Measurements from ENCODE around the gene BIK.

BIK gene

DNA sequence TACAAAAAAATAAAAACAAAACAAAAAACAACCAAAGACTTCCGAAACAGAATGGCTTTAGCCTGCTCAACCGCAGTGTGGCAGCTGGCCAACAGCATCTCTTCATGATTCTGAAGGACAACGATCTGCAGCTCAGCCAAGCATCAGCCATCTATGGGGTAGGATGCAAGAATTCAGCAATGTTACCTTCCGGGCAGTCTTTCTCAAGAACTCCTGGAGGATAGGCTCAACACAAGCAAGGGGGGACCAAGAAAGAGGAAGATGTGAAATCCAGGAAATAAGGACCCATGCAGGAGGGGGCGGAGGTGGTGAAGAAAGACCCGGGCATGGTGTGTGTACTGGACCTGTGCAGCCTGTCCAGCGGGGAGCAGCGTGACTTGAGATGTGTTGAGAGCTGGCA, 37.3 kb downstream of the BIK start:
- H3K36me3 ChIP-seq: no peaks in the 10 kb centered on the region
- peak overlapping the region; percentile 51 for H3K4me3 ChIP-seq
- no peaks in the 10 kb centered on the region for H3K9me3 ChIP-seq
- peak overlapping the region; percentile 80 for H3K27ac ChIP-seq
- H4K20me1 ChIP-seq: no peaks in the 10 kb centered on the region
- H3K27me3 ChIP-seq: no peaks in the 10 kb centered on the region
- no peak for TF ChIP-seq Cebpa-rat (IDR thresholded peaks at IDR 0.05)
- H3K4me2 ChIP-seq: peak overlapping the region; percentile 88
- peaks cover 62% of the 10 kb centered on the region for H3K4me1 ChIP-seq
- H3K9ac ChIP-seq: peak overlapping the region; percentile 73

DNA sequence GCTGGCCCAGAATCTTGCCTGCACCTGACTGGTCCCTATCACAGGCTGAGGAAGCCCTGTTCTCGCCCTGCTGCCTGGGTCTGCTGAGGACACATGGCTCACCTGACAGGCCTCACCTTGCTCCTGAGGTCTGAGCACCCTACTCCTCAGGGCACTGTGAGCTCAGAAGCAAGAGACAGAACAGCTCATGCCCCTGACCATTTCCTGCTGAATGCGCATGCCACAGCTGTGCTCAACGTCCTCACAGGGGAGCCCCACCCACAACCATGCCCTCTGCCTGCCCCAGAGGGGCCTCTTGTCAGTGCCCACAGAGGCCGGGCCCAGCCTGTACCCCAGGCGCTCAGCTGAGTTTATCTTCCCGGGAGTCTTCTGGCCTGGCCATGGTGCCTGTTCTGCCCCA, 38.0 kb downstream of the BIK start:
- H3K27ac ChIP-seq: peak overlapping the region; percentile 42; the same call in 1 of the 2 replicates
- H3K4me3 ChIP-seq: no peak overlapping the region
- H3K4me2 ChIP-seq: peak overlapping the region; percentile 88

DNA sequence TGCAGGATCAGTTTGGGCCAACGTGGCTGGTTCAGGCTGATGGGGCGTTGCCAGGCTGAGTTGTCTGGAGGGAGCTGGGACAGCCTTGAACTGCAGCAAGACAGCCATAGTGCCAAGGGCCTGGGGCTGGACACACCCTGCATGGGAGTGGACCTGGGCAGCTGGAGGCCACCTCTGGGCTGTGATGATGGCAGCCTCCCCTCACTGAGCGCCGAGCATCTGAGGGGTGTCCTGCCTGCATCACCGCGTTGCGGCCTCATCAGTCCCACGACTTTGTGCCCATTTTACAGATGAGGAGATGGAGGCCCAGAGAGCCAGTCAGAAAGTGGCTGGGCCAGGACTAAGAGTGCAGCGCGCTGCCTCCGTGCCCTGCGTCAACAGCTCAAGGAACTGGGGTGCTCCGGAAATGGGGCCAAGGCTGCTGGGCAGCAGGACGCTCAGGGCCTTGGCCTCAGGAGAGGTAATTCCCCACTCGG, 40.2 kb downstream of the BIK start:
- Histone ChIP-seq H3K9me3 (no peaks in the 10 kb centered on the region), H3K36me3 (peaks cover 4% of the 10 kb centered on the region; the same call in 1 of the 2 replicates), H3K27ac (peak overlapping the region; percentile 64; the same call in 1 of the 2 replicates), H3K9ac (peak overlapping the region; percentile 50; the same call in 1 of the 2 replicates), H3K4me2 (peak overlapping the region; percentile 99), H3K27me3 (no peaks in the 10 kb centered on the region), H4K20me1 (peaks cover 15% of the 10 kb centered on the region), H3K4me3 (peak overlapping the region; percentile 97), H3K4me1 (peaks cover 73% of the 10 kb centered on the region)
- TF ChIP-seq Cebpa-rat (IDR thresholded peaks at IDR 0.05): no peak

More for the DNA sequence above, 38.0 kb downstream of the BIK start:
- H3K27me3 ChIP-seq: no peaks in the 10 kb centered on the region
- no peaks in the 10 kb centered on the region for H3K36me3 ChIP-seq
- no peak overlapping the region; the same call in 1 of the 2 replicates for H3K9ac ChIP-seq
- TF ChIP-seq Cebpa-rat (IDR thresholded peaks at IDR 0.05): no peak
- no peaks in the 10 kb centered on the region for H3K9me3 ChIP-seq
- no peaks in the 10 kb centered on the region for H4K20me1 ChIP-seq
- peaks cover 61% of the 10 kb centered on the region for H3K4me1 ChIP-seq

DNA sequence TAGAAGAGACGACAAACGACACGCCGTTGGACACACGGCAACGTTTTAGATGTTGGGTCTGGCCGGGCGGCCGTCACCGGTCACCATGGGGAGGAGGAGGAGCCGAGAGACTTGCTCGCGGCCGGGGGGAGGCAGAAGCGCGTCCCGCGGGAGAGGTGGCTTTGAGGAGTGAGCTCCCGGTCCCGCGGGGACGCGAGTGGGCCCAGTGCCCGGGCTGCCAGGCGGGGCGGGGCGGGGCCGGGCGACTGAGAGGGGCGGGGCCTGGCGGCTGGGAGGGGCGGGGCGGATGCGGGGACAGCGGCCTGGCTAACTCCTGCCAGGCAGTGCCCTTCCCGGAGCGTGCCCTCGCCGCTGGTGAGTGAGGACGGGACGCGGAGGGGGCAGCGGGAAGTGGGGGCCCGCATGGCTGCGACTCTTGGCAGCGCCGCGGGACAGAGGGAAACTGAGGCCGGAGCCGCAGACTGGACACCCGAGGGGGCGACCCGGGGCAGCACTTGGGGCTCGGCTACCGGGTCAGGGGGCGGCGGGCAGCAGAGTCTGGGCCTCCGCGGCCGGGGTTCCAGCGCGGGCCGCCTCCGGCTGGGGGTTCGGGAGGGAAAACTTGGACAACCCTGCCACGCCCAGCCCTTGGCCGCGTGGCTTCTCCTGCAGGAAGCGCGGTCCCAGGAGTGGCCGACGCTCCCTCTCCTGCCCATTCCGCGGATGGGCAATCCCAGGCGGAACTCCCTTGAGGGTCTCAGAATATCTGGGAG, 40.9 kb downstream of the BIK start, which contains the start of gene TSPO:
Gene TSPO, plus strand, starts transcription at position 309 of the 752 bp plus-strand sequence. CDS start 7,680 bp downstream, outside the sequence.
- peaks cover 9% of the 10 kb centered on the region; the same call in 1 of the 2 replicates for H3K36me3 ChIP-seq
- peaks cover 73% of the 10 kb centered on the region for H3K4me1 ChIP-seq
- H3K27ac ChIP-seq: peak within 1 kb of the TSS; percentile 91
- no peaks in the 10 kb centered on the region for H3K9me3 ChIP-seq
- no peak for TF ChIP-seq Cebpa-rat (IDR thresholded peaks at IDR 0.05)
- H4K20me1 ChIP-seq: peaks cover 21% of the 10 kb centered on the region
- H3K27me3 ChIP-seq: no peaks in the 10 kb centered on the region
- H3K4me2 ChIP-seq: peak within 1 kb of the TSS; percentile 99
- H3K4me3 ChIP-seq: peak within 1 kb of the TSS; percentile 97
- peak within 1 kb of the TSS; percentile 89 for H3K9ac ChIP-seq

DNA sequence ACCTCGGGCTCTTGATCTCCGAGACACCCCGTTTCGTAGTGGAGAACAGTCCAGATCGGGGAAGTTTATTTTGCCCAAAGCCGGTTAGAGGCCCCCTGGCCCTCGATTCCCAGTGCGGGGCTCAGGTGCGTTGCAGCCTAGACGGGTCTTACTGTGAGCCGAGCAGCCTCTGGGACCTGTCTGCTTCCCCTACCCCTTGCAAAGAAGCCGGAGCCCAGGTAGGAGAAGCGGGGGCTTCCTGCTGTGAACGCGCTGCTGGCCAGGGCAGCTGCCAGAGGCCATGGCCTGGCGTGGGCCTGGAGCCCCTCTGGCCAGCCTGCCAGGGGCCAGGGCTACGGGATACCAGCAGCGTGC, 41.4 kb downstream of the BIK start:
- Histone ChIP-seq H3K4me3 (peak overlapping the region; percentile 97), H3K4me1 (peaks cover 73% of the 10 kb centered on the region), H3K9ac (peak overlapping the region; percentile 89), H3K4me2 (peak overlapping the region; percentile 99), H3K9me3 (no peaks in the 10 kb centered on the region), H3K27ac (peak overlapping the region; percentile 91), H3K27me3 (no peaks in the 10 kb centered on the region), H3K36me3 (peaks cover 14% of the 10 kb centered on the region; the same call in 1 of the 2 replicates), H4K20me1 (peaks cover 27% of the 10 kb centered on the region)
- TF ChIP-seq Cebpa-rat (IDR thresholded peaks at IDR 0.05): no peak

DNA sequence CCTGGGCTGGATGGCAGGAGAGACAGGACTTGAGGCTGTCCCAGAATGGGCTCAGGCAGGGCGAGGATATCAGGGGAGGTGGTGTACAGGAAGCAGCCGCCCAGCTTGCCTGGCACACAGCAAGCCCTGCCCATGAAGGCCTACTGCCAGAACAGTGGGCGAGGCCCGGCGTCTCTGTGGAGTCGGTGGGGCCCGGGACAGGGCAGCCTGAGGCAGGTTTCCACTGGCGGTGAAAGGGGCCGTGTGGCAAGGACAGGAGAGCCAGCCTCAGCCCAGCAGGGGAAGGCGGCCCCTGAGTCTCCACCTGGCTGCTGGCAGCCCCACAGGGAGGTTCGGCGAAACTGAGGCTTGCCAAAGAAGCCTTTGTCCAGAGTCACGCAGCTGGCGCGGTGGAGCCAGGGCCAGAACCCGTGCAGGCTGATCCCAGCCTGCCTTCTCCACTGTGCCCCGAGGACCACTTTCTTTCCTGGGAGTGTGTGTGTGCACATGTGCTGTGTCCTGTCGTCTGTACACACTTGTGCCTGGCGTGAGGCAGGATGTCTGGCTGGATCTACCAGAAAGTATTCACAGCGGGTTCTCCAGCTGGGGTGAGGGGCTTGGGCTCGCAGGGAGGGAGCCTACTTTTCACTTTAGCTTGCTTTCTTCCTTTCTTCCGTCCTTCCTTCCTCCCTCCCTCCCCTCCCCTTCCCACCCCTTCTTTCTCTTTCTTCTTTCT, 42.0 kb downstream of the BIK start:
- no peak for TF ChIP-seq Cebpa-rat (IDR thresholded peaks at IDR 0.05)
- Histone ChIP-seq H3K4me2 (peak overlapping the region; percentile 99), H3K4me3 (peak overlapping the region; percentile 97)

DNA sequence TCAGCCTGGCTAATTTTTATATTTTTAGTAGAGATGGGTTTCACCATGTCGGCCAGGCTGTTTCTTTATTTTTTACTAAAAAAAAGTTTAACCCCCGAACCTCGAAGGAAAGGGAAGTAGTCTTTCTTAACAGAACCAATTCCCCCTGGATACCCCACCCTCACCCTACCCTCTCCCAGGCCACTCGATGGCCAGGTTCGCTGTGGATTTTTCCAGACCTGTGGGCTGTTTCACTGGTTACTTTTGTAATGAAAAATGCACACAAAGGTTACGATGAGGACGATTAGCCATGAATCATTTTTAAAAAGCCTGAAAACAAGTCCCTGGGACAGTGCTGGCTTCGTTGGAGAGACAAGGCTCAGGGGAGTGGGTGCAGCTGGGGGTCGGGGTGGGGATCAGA, 43.3 kb downstream of the BIK start:
- Histone ChIP-seq H3K9ac (peak overlapping the region; percentile 64), H3K4me2 (peak overlapping the region; percentile 82), H3K27me3 (no peaks in the 10 kb centered on the region)

More for the DNA sequence above, 42.0 kb downstream of the BIK start:
- H3K36me3 ChIP-seq: peaks cover 14% of the 10 kb centered on the region; the same call in 1 of the 2 replicates
- H3K27me3 ChIP-seq: no peaks in the 10 kb centered on the region
- H3K9ac ChIP-seq: peak overlapping the region; percentile 89
- peak overlapping the region; percentile 91 for H3K27ac ChIP-seq
- peaks cover 31% of the 10 kb centered on the region for H4K20me1 ChIP-seq
- H3K9me3 ChIP-seq: no peaks in the 10 kb centered on the region
- H3K4me1 ChIP-seq: peaks cover 73% of the 10 kb centered on the region

DNA sequence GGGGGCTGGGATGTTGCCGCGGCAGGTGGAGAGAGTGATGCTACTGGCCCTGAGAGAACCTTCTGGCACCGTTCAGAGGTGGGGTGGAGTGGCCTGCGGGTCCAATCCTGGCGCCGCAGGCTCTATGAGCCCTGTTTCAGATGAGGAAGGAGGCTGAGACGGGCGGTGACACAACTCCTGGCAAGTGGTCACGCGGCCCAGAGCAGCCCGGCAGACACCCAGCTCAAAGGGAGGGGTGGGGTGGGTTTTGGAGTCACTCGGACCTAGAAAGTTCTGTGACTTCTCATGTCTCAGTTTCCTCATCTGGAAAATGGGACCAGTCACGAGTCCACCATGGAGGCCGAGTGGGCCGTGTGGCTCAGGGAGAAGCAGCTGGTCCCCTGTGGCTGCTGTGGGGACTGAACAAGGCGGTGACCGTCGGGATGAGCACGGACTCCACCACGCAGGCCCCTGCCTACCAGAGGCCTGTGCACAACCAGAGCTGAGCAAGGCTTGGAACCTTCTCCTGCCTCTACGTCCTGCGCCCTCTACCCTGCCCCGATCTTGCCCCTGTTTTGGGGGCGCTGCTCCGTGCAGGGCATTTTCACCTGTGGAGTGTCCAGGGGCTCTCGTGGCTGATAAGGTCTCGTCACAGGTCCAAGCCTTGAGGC, 44.5 kb downstream of the BIK start:
- H3K4me2 ChIP-seq: peak overlapping the region; percentile 82
- peaks cover 56% of the 10 kb centered on the region for H4K20me1 ChIP-seq

More for the DNA sequence above, 43.3 kb downstream of the BIK start:
- Histone ChIP-seq H3K27ac (peak overlapping the region; percentile 67), H3K36me3 (peaks cover 21% of the 10 kb centered on the region), H4K20me1 (peaks cover 45% of the 10 kb centered on the region), H3K4me1 (peaks cover 73% of the 10 kb centered on the region), H3K9me3 (no peaks in the 10 kb centered on the region), H3K4me3 (peak overlapping the region; percentile 56)
- TF ChIP-seq Cebpa-rat (IDR thresholded peaks at IDR 0.05): no peak

DNA sequence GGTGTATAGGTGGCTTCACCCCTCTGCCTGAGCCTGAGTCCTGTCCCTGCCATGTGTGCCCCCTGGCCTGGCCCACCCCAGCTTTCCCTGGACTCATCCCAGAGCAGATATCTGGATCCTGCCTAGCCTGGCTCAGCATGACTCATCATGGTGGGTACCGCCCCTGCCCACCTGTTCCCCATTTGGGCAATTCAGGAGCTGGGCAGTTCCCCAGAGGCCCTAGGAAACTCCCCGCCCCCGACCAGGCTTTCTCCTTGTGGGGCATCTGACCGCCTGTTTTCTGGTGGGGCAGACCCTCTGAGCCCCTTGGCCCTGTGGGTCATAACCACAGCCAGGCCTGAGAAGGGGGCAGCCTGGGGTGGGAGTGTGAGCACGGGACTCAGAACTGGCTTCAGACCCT, 45.2 kb downstream of the BIK start:
- Histone ChIP-seq H3K4me2 (peak overlapping the region; percentile 82), H3K27ac (peak overlapping the region; percentile 50)

More for the DNA sequence above, 44.5 kb downstream of the BIK start:
- Histone ChIP-seq H3K9me3 (no peaks in the 10 kb centered on the region), H3K27me3 (no peaks in the 10 kb centered on the region), H3K27ac (peak overlapping the region; percentile 67), H3K9ac (peak overlapping the region; percentile 18; the same call in 1 of the 2 replicates), H3K36me3 (peaks cover 32% of the 10 kb centered on the region), H3K4me1 (peaks cover 70% of the 10 kb centered on the region), H3K4me3 (no peak overlapping the region)
- no peak for TF ChIP-seq Cebpa-rat (IDR thresholded peaks at IDR 0.05)

More for the DNA sequence above, 45.2 kb downstream of the BIK start:
- Histone ChIP-seq H3K36me3 (peaks cover 40% of the 10 kb centered on the region), H3K9me3 (no peaks in the 10 kb centered on the region), H3K9ac (peak overlapping the region; percentile 18; the same call in 1 of the 2 replicates), H3K4me3 (no peak overlapping the region), H3K4me1 (peaks cover 64% of the 10 kb centered on the region), H4K20me1 (peaks cover 64% of the 10 kb centered on the region), H3K27me3 (no peaks in the 10 kb centered on the region)
- no peak for TF ChIP-seq Cebpa-rat (IDR thresholded peaks at IDR 0.05)

Measured in BLaER1 (cell line).